Type B pancreatic cell (in vitro differentiated cells): Measurements from ENCODE around the gene PHETA1. TPM values are rescaled to one million over a fixed set of nuclear protein-coding genes. Genes with fewer than 3 reads are reported as not detected.

Source experiments
- DNase-seq: peaks from one replicate; pipeline ENCODE4 v3.0.0; 2021; ENCODE audit warnings: mixed read lengths; ENCODE audit not compliant: unreplicated experiment; ENCODE audit errors: extremely low spot score
- H3K27ac Mint-ChIP-seq: 2 replicates; pipeline ENCODE4 v1.8.0; 2021; ENCODE audit warnings: mild to moderate bottlenecking, mixed read lengths
- H3K27me3 Mint-ChIP-seq: 2 replicates; pipeline ENCODE4 v1.8.0; 2021; ENCODE audit warnings: mixed read lengths
- H3K36me3 Mint-ChIP-seq: 2 replicates; pipeline ENCODE4 v1.8.0; 2021; ENCODE audit warnings: mixed read lengths
- H3K4me1 Mint-ChIP-seq: one replicate; pipeline ENCODE4 v1.8.0; 2021; ENCODE audit warnings: mixed read lengths; ENCODE audit not compliant: unreplicated experiment
- H3K4me3 Mint-ChIP-seq: 2 replicates; pipeline ENCODE4 v1.8.0; 2021; ENCODE audit warnings: mild to moderate bottlenecking, mixed read lengths
- H3K9me3 Mint-ChIP-seq: 2 replicates; pipeline ENCODE4 v1.8.0; 2021; ENCODE audit warnings: mixed read lengths
- total RNA-seq: library from RNA; stranded (reverse); gene quantifications from 2 replicates; pipeline ENCODE4 v1.2.1, GENCODE V29; 2021; ENCODE audit warnings: low replicate concordance
- TF ChIP-seq, protein P1 (sequence below): fragments of 200-600 bp; sonication (generic); conservative IDR thresholded peaks from 2 replicates; pipeline ENCODE4 v1.5.0; 2021; ENCODE audit warnings: antibody characterized with exemption, mild to moderate bottlenecking

The PHETA1 gene
- total RNA-seq, 1 donor from 2014 or later = 25.5 TPM

- Mint-ChIP-seq H3K27ac (no peak overlapping the region), H3K4me1 (peaks cover 17% of the 10 kb centered on the region)
Measured at GRCh38 chr12:111413442-111414086, 44.7 kb upstream of the PHETA1 start.

GRCh38 chr12:111412830-111413441 lies 44.0 kb upstream of the PHETA1 start:
- DNase-seq = no peak
- H3K27ac Mint-ChIP-seq = no peak overlapping the region
- peaks cover 17% of the 10 kb centered on the region for H3K4me1 Mint-ChIP-seq
- TF ChIP-seq, protein P1, sequence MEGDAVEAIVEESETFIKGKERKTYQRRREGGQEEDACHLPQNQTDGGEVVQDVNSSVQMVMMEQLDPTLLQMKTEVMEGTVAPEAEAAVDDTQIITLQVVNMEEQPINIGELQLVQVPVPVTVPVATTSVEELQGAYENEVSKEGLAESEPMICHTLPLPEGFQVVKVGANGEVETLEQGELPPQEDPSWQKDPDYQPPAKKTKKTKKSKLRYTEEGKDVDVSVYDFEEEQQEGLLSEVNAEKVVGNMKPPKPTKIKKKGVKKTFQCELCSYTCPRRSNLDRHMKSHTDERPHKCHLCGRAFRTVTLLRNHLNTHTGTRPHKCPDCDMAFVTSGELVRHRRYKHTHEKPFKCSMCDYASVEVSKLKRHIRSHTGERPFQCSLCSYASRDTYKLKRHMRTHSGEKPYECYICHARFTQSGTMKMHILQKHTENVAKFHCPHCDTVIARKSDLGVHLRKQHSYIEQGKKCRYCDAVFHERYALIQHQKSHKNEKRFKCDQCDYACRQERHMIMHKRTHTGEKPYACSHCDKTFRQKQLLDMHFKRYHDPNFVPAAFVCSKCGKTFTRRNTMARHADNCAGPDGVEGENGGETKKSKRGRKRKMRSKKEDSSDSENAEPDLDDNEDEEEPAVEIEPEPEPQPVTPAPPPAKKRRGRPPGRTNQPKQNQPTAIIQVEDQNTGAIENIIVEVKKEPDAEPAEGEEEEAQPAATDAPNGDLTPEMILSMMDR = no peak
- no peaks in the 10 kb centered on the region for H3K36me3 Mint-ChIP-seq
- peak overlapping the region; percentile 30 for H3K4me3 Mint-ChIP-seq
- H3K27me3 Mint-ChIP-seq = peaks cover 11% of the 10 kb centered on the region
- H3K9me3 Mint-ChIP-seq = no peaks in the 10 kb centered on the region

More at GRCh38 chr12:111413442-111414086, 44.7 kb upstream of the PHETA1 start:
- Mint-ChIP-seq H3K36me3 (no peaks in the 10 kb centered on the region), H3K27me3 (peaks cover 10% of the 10 kb centered on the region), H3K4me3 (no peak overlapping the region), H3K9me3 (no peaks in the 10 kb centered on the region)
- DNase-seq = no peak
- TF ChIP-seq, protein P1 = no peak

- no peaks in the 10 kb centered on the region for H3K36me3 Mint-ChIP-seq
- peaks cover 23% of the 10 kb centered on the region for H3K4me1 Mint-ChIP-seq
- H3K9me3 Mint-ChIP-seq = no peaks in the 10 kb centered on the region
- peak overlapping the region; percentile 41 for H3K4me3 Mint-ChIP-seq
- peak overlapping the region; percentile 26 for H3K27ac Mint-ChIP-seq
- peaks cover 13% of the 10 kb centered on the region for H3K27me3 Mint-ChIP-seq
- TF ChIP-seq, protein P1 = no peak
- DNase-seq = no peak
Measured at GRCh38 chr12:111412007-111412829, 43.3 kb upstream of the PHETA1 start.

DNA sequence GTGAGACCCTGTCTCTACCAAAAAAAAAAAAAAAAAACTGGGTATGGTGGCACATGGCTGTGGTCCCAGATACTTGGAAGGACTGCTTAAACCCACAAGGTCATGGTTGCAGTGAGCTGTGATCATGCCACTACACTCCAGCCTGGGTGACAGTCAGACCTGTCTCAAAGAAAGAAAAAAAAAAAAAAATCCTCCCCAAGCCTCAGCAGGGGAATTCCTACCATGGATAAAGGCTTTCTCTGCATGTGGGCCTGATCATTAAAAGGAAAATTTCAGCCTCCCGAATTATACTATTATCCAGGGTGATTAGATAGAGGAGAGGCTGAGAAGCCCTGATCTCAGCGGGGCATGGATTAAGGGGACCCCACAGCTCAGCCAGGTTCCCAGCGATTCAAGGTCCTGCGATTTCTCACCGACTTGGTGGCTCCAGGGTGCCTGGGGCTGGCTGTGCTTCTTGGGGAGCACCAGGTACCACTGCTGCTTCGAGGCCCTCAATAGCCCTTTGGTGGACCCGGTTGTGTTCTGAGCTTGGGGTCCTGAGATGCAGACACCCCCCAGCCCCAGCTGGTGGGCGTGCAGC lies 42.4 kb upstream of the PHETA1 start:
- H3K9me3 Mint-ChIP-seq = no peaks in the 10 kb centered on the region
- TF ChIP-seq, protein P1 = no peak
- DNase-seq = no peak
- H3K27me3 Mint-ChIP-seq = peaks cover 19% of the 10 kb centered on the region
- H3K27ac Mint-ChIP-seq = no peak overlapping the region
- H3K4me1 Mint-ChIP-seq = peaks cover 28% of the 10 kb centered on the region
- no peak overlapping the region for H3K4me3 Mint-ChIP-seq
- H3K36me3 Mint-ChIP-seq = no peaks in the 10 kb centered on the region

GRCh38 chr12:111410431-111411184 lies 41.7 kb upstream of the PHETA1 start:
- Mint-ChIP-seq H3K27ac (no peak overlapping the region), H3K27me3 (peaks cover 19% of the 10 kb centered on the region), H3K4me3 (no peak overlapping the region), H3K9me3 (no peaks in the 10 kb centered on the region), H3K36me3 (no peaks in the 10 kb centered on the region), H3K4me1 (peaks cover 28% of the 10 kb centered on the region)
- DNase-seq = no peak
- TF ChIP-seq, protein P1 = no peak
